OCI-LY3 (cell line): ENCODE measurements around the gene HECW1.

Experiments
- EZH2phosphoT487 ChIP-seq: fragments of 200-600 bp; shearing (Covaris generic); IDR thresholded peaks from 2 replicates; pipeline ENCODE4 v1.6.1; 2018; ENCODE audit warnings: antibody characterized with exemption, mixed run types, low read depth
- TF ChIP-seq, protein P1 (sequence below): fragments of 200-600, 300-600 bp; sonication (generic); IDR thresholded peaks from 2 replicates; pipeline ENCODE4 v1.5.1; 2014; ENCODE audit warnings: antibody characterized with exemption, low read length, low read depth

DNA sequence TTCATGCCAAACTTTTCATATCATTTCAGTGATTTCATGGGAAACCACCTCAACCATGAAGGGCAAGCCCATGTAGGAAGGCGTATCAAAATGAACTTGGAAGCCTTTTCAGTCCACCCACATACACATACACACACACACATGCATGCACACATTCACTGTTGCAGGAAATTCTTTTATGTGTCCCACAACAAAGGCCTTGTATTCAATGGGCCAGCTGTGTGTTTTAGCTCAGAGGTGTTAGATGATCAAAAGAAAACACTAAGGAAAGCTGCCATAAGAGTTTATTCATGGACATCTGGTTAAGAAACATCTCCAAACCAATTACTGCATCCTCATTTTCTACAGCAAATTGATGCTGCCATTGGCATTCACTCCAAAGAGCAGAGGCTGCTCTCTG is 396.0 kb downstream of the HECW1 start:
- TF ChIP-seq, protein P1, sequence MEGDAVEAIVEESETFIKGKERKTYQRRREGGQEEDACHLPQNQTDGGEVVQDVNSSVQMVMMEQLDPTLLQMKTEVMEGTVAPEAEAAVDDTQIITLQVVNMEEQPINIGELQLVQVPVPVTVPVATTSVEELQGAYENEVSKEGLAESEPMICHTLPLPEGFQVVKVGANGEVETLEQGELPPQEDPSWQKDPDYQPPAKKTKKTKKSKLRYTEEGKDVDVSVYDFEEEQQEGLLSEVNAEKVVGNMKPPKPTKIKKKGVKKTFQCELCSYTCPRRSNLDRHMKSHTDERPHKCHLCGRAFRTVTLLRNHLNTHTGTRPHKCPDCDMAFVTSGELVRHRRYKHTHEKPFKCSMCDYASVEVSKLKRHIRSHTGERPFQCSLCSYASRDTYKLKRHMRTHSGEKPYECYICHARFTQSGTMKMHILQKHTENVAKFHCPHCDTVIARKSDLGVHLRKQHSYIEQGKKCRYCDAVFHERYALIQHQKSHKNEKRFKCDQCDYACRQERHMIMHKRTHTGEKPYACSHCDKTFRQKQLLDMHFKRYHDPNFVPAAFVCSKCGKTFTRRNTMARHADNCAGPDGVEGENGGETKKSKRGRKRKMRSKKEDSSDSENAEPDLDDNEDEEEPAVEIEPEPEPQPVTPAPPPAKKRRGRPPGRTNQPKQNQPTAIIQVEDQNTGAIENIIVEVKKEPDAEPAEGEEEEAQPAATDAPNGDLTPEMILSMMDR: no peak
- TF ChIP-seq EZH2phosphoT487: no peak
